GM18517 (cell line): ENCODE results near the gene RNFT2.
"Not testable (repeated sequence)": the region's sequence is repeated elsewhere in the genome, so short reads cannot be mapped to it uniquely, and the experiment has no call there.

Source experiments
- ATAC-seq: cut with Tn5 transposase; IDR thresholded peaks from one replicate; pipeline ENCODE4 v1.9.1; 2021; ENCODE audit warnings: mild to moderate bottlenecking, moderate library complexity; ENCODE audit not compliant: unreplicated experiment

The RNFT2 gene

GRCh38 chr12:116742787-116743186 lies 4.7 kb downstream of the RNFT2 start:
- ATAC-seq, result not testable (repeated sequence)

- ATAC-seq, result no peak
Measured at GRCh38 chr12:116744766-116745165, 6.7 kb downstream of the RNFT2 start.

- ATAC-seq, result no peak
Measured at GRCh38 chr12:116745554-116745953, 7.4 kb downstream of the RNFT2 start.

- no peak for ATAC-seq
Measured at GRCh38 chr12:116749884-116750283, 11.8 kb downstream of the RNFT2 start.

GRCh38 chr12:116750298-116750697 lies 12.2 kb downstream of the RNFT2 start:
- no peak for ATAC-seq

- not testable (repeated sequence) for ATAC-seq
Measured at GRCh38 chr12:116754097-116754496, 16.0 kb downstream of the RNFT2 start.

- ATAC-seq, result not testable (repeated sequence)
Measured at GRCh38 chr12:116754783-116755182, 16.7 kb downstream of the RNFT2 start.

- no peak for ATAC-seq
Measured at GRCh38 chr12:116759783-116760621, 21.9 kb downstream of the RNFT2 start.

- no peak for ATAC-seq
Measured at GRCh38 chr12:116760622-116761020, 22.5 kb downstream of the RNFT2 start.

- ATAC-seq, result no peak
Measured at GRCh38 chr12:116761499-116761898, 23.4 kb downstream of the RNFT2 start.

- no peak for ATAC-seq
Measured at GRCh38 chr12:116765271-116765670, 27.2 kb downstream of the RNFT2 start.

GRCh38 chr12:116766285-116766684 lies 28.2 kb downstream of the RNFT2 start:
- ATAC-seq, result no peak

GRCh38 chr12:116766746-116767145 lies 28.6 kb downstream of the RNFT2 start:
- no peak for ATAC-seq

- no peak for ATAC-seq
Measured at GRCh38 chr12:116771651-116772050, 33.5 kb downstream of the RNFT2 start.

- no peak for ATAC-seq
Measured at GRCh38 chr12:116773276-116773731, 35.2 kb downstream of the RNFT2 start.

- no peak for ATAC-seq
Measured at GRCh38 chr12:116774020-116774419, 35.9 kb downstream of the RNFT2 start.

- ATAC-seq, result no peak
Measured at GRCh38 chr12:116777245-116777644, 39.1 kb downstream of the RNFT2 start.

GRCh38 chr12:116779597-116779996 lies 41.5 kb downstream of the RNFT2 start:
- ATAC-seq, result no peak

- no peak for ATAC-seq
Measured at GRCh38 chr12:116780942-116781341, 42.8 kb downstream of the RNFT2 start.

GRCh38 chr12:116783525-116784237 lies 45.6 kb downstream of the RNFT2 start:
- no peak for ATAC-seq

- no peak for ATAC-seq
Measured at GRCh38 chr12:116784238-116784612, 46.1 kb downstream of the RNFT2 start.

GRCh38 chr12:116789562-116789961 lies 51.4 kb downstream of the RNFT2 start:
- ATAC-seq, result not testable (repeated sequence)
